Fibroblast of skin of right quadriceps (primary cell): ENCODE results near the gene POU6F2.

Source experiments
- DNase-seq: peaks from one replicate; pipeline ENCODE4 v3.0.0-alpha.2; 2013

POU6F2 gene

GRCh38 chr7:39464350-39465054 lies 486.8 kb downstream of the POU6F2 start:
- no peak for DNase-seq

GRCh38 chr7:39465055-39465929 lies 487.6 kb downstream of the POU6F2 start:
- peak; percentile 70 for DNase-seq

GRCh38 chr7:39468261-39468660 lies 490.6 kb downstream of the POU6F2 start:
- DNase-seq = no peak

GRCh38 chr7:39468808-39469374 lies 491.2 kb downstream of the POU6F2 start:
- DNase-seq = no peak

GRCh38 chr7:39480901-39481300 lies 503.2 kb downstream of the POU6F2 start:
- no peak for DNase-seq

GRCh38 chr7:39488467-39489393 lies 511.0 kb downstream of the POU6F2 start:
- no peak for DNase-seq

- DNase-seq = no peak
Measured at GRCh38 chr7:39490296-39490695, 512.6 kb downstream of the POU6F2 start.

GRCh38 chr7:39493934-39494333 lies 516.2 kb downstream of the POU6F2 start:
- DNase-seq = peak; percentile 56

GRCh38 chr7:39501358-39501757 lies 523.6 kb downstream of the POU6F2 start:
- DNase-seq = no peak

- DNase-seq = peak; percentile 73
Measured at GRCh38 chr7:39504963-39505362, 527.3 kb downstream of the POU6F2 start.

- DNase-seq = peak; percentile 26
Measured at GRCh38 chr7:39507866-39508551, 530.3 kb downstream of the POU6F2 start.

- no peak for DNase-seq
Measured at GRCh38 chr7:39509436-39509835, 531.7 kb downstream of the POU6F2 start.

- no peak for DNase-seq
Measured at GRCh38 chr7:39509912-39510311, 532.2 kb downstream of the POU6F2 start.

GRCh38 chr7:39510864-39511354 lies 533.2 kb downstream of the POU6F2 start:
- peak; percentile 66 for DNase-seq

GRCh38 chr7:39515534-39516228 lies 538.0 kb downstream of the POU6F2 start:
- no peak for DNase-seq

GRCh38 chr7:39516498-39516897 lies 538.8 kb downstream of the POU6F2 start:
- no peak for DNase-seq

- no peak for DNase-seq
Measured at GRCh38 chr7:39517240-39517639, 539.5 kb downstream of the POU6F2 start.
